GM12878 (cell line): ENCODE results near the gene SORCS1. TPM values are rescaled to one million over a fixed set of nuclear protein-coding genes. Genes with fewer than 3 reads are reported as not detected.

Experiments
- ATAC-seq: fragments of 200-7000 bp; cut with Tn5 transposase; 3 replicates; pipeline ENCODE4 v1.9.1; 2020; ENCODE audit warnings: mild to moderate bottlenecking, moderate library complexity
- BruUV-seq: library from RNA; stranded (reverse); fragments of 400-500 nt; replicated peaks from 2 replicates; lab custom pipeline; 2021; lab: Mats Ljungman, UMichigan
- CTCF ChIA-PET: fragments of 300-600 bp; sonication (Branson Sonifier 250); formaldehyde crosslinking; extraction: SDS; loops from one replicate; lab custom pipeline; 2021; ENCODE audit warnings: inconsistent platforms; lab: Yijun Ruan, JAX
- POLR2A ChIA-PET: fragments of 350-600 bp; formaldehyde crosslinking; extraction: SDS; loops from one replicate; lab custom pipeline; 2021; ENCODE audit warnings: inconsistent platforms; lab: Charles Lee
- RAD21 ChIA-PET: fragments of 300-600 bp; sonication (Branson Sonifier 250); formaldehyde crosslinking; loops from one replicate; lab custom pipeline; 2023; ENCODE audit warnings: antibody characterized with exemption; ENCODE audit not compliant: unreplicated experiment; lab: Charles Lee
- SMC1A ChIA-PET: fragments of 300-600 bp; sonication (Branson Sonifier 250); formaldehyde crosslinking; loops from one replicate; lab custom pipeline; 2023; ENCODE audit not compliant: unreplicated experiment, uncharacterized antibody; lab: Charles Lee
- DNase-seq: peaks from one replicate; pipeline ENCODE4 v3.0.0-alpha.2; 2011; ENCODE audit warnings: low read depth, low spot score
- FAIRE-seq: peaks from 3 replicates; lab custom pipeline; 2011; peaks lifted over from hg19 to GRCh38; lab: Jason Lieb, UNC
- H2AFZ ChIP-seq: 2 replicates; pipeline ENCODE4 v1.6.0; 2011; ENCODE audit warnings: low read depth, low read length, control low read depth; ENCODE audit not compliant: control insufficient read depth
- H3K27ac ChIP-seq: 2 replicates; pipeline ENCODE4 v1.5.1; 2011; ENCODE audit warnings: control low read depth; ENCODE audit not compliant: control insufficient read depth, insufficient read depth
- H3K27me3 ChIP-seq, 2 experiments: replicated peaks in 1 of 2; 2 replicates each; pipeline versions ENCODE4 v1.6.0 to v1.6.1; 2011; ENCODE audit warnings: low read length in 1 of 2; ENCODE audit not compliant: control insufficient read depth in 2 of 2, insufficient read depth in 2 of 2
- H3K36me3 ChIP-seq, 2 experiments: 2 replicates each; pipeline ENCODE4 v1.5.1; 2011; ENCODE audit warnings: low read length in 1 of 2; ENCODE audit not compliant: control insufficient read depth in 2 of 2, insufficient read depth in 2 of 2
- H3K4me1 ChIP-seq: 2 replicates; pipeline ENCODE4 v1.6.1; 2011; ENCODE audit warnings: mild to moderate bottlenecking, low read length, moderate library complexity, mixed read lengths; ENCODE audit not compliant: control insufficient read depth, insufficient read depth
- H3K4me2 ChIP-seq: 2 replicates; pipeline ENCODE4 v1.6.0; 2011; ENCODE audit warnings: control low read depth; ENCODE audit not compliant: control insufficient read depth, insufficient read depth
- H3K4me3 ChIP-seq: fragments of 200-600 bp; sonication (generic); 2 replicates; pipeline ENCODE4 v1.5.1; 2016
- H3K79me2 ChIP-seq: 2 replicates; pipeline ENCODE4 v1.6.0; 2011; ENCODE audit warnings: low read length; ENCODE audit not compliant: control insufficient read depth, insufficient read depth
- H3K9ac ChIP-seq: 2 replicates; pipeline ENCODE4 v1.8.0; 2011; ENCODE audit warnings: low read length, control low read depth, mixed read lengths; ENCODE audit not compliant: control insufficient read depth, insufficient read depth
- H3K9me3 ChIP-seq: replicated peaks from 3 replicates; pipeline ENCODE4 v1.5.1; 2011; ENCODE audit warnings: mild to moderate bottlenecking, low read length; ENCODE audit not compliant: control insufficient read depth, insufficient read depth
- H4K20me1 ChIP-seq: 2 replicates; pipeline ENCODE4 v1.6.0; 2011; ENCODE audit not compliant: control insufficient read depth, insufficient read depth
- BACH1 ChIP-seq: fragments of 450-650 bp; IDR thresholded peaks from 2 replicates; pipeline ENCODE4 v1.6.1; 2017; ENCODE audit warnings: mild to moderate bottlenecking, borderline replicate concordance
- BHLHE40 ChIP-seq, 2 experiments: fragments of 450-650 bp in 1 of 2; IDR thresholded peaks; 2 replicates each; pipeline ENCODE4 v1.6.1; 2011 to 2017; ENCODE audit warnings: low read depth in 2 of 2, borderline replicate concordance in 1 of 2, improper control_type of control experiment in 1 of 2, low read length in 1 of 2, mild to moderate bottlenecking in 1 of 2
- MTA2 ChIP-seq: fragments of 450-650 bp; IDR thresholded peaks from 2 replicates; pipeline ENCODE4 v1.6.1; 2016; ENCODE audit warnings: low read depth, mild to moderate bottlenecking, moderate library complexity
- MYB ChIP-seq: fragments of 150-350 bp; IDR thresholded peaks from 2 replicates; pipeline ENCODE4 v1.6.1; 2014; ENCODE audit warnings: mild to moderate bottlenecking, low read depth, low read length, borderline replicate concordance
- POLR2A ChIP-seq: IDR thresholded peaks from 2 replicates; pipeline ENCODE4 v1.6.1; 2011; ENCODE audit warnings: low read depth, mild to moderate bottlenecking, low read length
- POLR2AphosphoS5 ChIP-seq: IDR thresholded peaks from 2 replicates; pipeline ENCODE4 v1.6.1; 2011; ENCODE audit warnings: mild to moderate bottlenecking, low read length, inconsistent platforms
- SMAD1 ChIP-seq: fragments of 450-650 bp; IDR thresholded peaks from 2 replicates; pipeline ENCODE4 v1.6.1; 2018; ENCODE audit warnings: mild to moderate bottlenecking, low read depth; ENCODE audit not compliant: partially characterized antibody
- YBX1 ChIP-seq: fragments of 450-650 bp; IDR thresholded peaks from 2 replicates; pipeline ENCODE4 v1.6.1; 2016; ENCODE audit warnings: antibody characterized with exemption
- WGBS: methylation state at CpG from one replicate; pipeline ENCODE4 v1.1.6; 2016; ENCODE audit warnings: low lambda C conversion rate; ENCODE audit not compliant: insufficient replicate concordance, insufficient coverage; ENCODE audit errors: missing lambda C conversion rate; 5-methylcytosine and 5-hydroxymethylcytosine counted together
- in situ Hi-C: fragments of 300-500 bp; cut with MboI; formaldehyde crosslinking; loops from 9 replicates; pipeline ENCODE4 v1.14.3; 2018; ENCODE audit warnings: mixed read lengths
- intact Hi-C: fragments of 100-400 bp; cut with micrococcal nuclease; formaldehyde crosslinking; loops from one replicate; pipeline ENCODE4 v1.14.2; 2022; ENCODE audit not compliant: unreplicated experiment
- polyA plus RNA-seq, 11 experiments: library from polyadenylated mRNA; depleted of rRNA in 4 of 11; unstranded in 6 of 11; stranded (reverse) in 5 of 11; fragments of >200 nt; fragmentation: Nextera tagmentation in 4 of 11; fragmentation: Illumina TruSeq in 1 of 11; extraction: Ambion mirVana in 4 of 11; extraction: Trizol in 1 of 11; gene quantifications; 1 replicate in 1 of 11; 2 replicates in 10 of 11; pipeline versions ENCODE4 v1.2.1 to v1.2.3, GENCODE V29; 2011 to 2016; ENCODE audit warnings: inconsistent platforms in 2 of 11, missing spikeins in 2 of 11, low read depth in 1 of 11
- total RNA-seq, 4 experiments: library from RNA; depleted of rRNA in 3 of 4; stranded (reverse); fragments of >200 nt in 3 of 4; fragmentation: Illumina TruSeq in 1 of 4; extraction: Trizol in 1 of 4; gene quantifications; 2 replicates each; pipeline versions ENCODE4 v1.2.1 to v1.2.3, GENCODE V29; 2013 to 2021

SORCS1 gene
- total and polyA plus RNA-seq, 10 of the 15 experiments (the other 5 are each of a cell fraction or from before 2014, with no cell fraction given): 0.02 to 9.6 (median 0.06) TPM; not detected in 3

DNA sequence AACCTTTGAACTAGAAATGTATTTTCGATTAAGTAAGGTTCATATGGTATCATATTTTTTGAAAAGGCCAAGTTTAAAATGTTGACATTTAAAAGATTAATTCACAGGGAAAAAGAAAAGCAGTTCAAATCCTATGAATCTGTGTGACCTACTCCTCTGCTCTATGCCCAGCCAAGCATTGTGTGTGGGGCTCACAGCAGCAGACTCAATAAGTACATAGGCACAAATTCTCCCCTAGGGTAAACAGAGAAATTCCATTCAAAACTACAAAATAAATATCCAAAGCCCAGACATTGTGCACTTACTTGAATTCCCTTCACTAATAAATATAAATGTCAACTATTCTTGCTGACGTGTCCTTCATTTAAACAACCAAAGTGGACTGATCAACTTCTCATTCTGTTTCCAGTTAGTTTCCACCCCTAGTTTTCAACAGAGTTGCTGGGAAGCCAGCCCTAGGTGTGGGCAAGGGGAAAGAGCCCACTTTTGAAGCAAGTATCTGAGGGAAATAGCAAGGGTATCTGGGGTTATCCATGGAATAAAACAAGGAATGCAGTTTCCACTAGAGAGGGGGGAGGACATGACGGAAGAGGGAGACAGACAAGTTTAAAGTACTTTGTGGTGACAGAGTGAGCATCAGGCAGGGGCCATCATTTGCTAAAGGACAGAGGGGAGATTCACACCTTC lies 533.3 kb downstream of the SORCS1 start:
- 39% methylated on average over 3 of the region's 3 CpGs for WGBS
- Histone ChIP-seq H4K20me1 (no peaks in the 10 kb centered on the region), H3K4me3 (no peak overlapping the region), H3K4me1 (no peaks in the 10 kb centered on the region), H3K36me3 (no peaks in the 10 kb centered on the region), H2AFZ (no peak overlapping the region), H3K9ac (no peak overlapping the region), H3K9me3 (no peaks in the 10 kb centered on the region), H3K27me3 (no peaks in the 10 kb centered on the region; a peak in 2 of 4 replicates), H3K27ac (no peak overlapping the region), H3K79me2 (no peaks in the 10 kb centered on the region), H3K4me2 (no peak overlapping the region)
- ChIA-PET CTCF (interaction anchor here (0.8 kb wide), 1 partner anchor 74 kb away, joined by 3 read pairs; no protein-coding TSS in a partner anchor), POLR2A (no interaction called here), SMC1A (interaction anchor here (0.6 to 1.9 kb wide), 4 partner anchors 12 to 267 kb away, joined by 3 to 5 read pairs (median 4); no protein-coding TSS in a partner anchor), RAD21 (interaction anchor here (0.6 kb wide), 1 partner anchor 705 kb away, joined by 3 read pairs; no protein-coding TSS in a partner anchor)
- ATAC-seq: no peak
- BruUV-seq: no TSS peak
- no peak for DNase-seq
- intact Hi-C loops: no loop called here
- TF ChIP-seq SMAD1: no peak
- no peak for TF ChIP-seq POLR2A
- no peak for TF ChIP-seq POLR2AphosphoS5
- TF ChIP-seq BHLHE40 (IDR thresholded peaks at IDR 0.05; ENCODE audit: borderline replicate concordance in 1 of 2, low read depth in 2 of 2, low read length in 1 of 2): no peak
- no peak for TF ChIP-seq BACH1
- TF ChIP-seq MYB: no peak
- TF ChIP-seq MTA2: no peak
- TF ChIP-seq YBX1: no peak
- no peak for FAIRE-seq
- in situ Hi-C loops: no loop called here
